B cell (primary cell): ENCODE measurements around the gene GATAD1. TPM values are rescaled to one million over a fixed set of nuclear protein-coding genes. Genes with fewer than 3 reads are reported as not detected.

ENCODE experiments used
- ATAC-seq: fragments of 200-7000 bp; cut with Tn5 transposase; one replicate; pipeline ENCODE4 v1.10.0; 2021; ENCODE audit warnings: low read depth, mild to moderate bottlenecking, moderate number of reproducible peaks, moderate library complexity
- CTCF ChIA-PET: fragments of 350-600 bp; sonication (Branson Sonifier 250); formaldehyde crosslinking; loops from one replicate; lab custom pipeline; 2021; ENCODE audit warnings: antibody characterized with exemption, inconsistent platforms; lab: Charles Lee
- POLR2A ChIA-PET: fragments of 350-600 bp; sonication (Branson Sonifier 250); formaldehyde crosslinking; loops from one replicate; lab custom pipeline; 2021; ENCODE audit warnings: antibody characterized with exemption; lab: Charles Lee
- DNase-seq: peaks from one replicate; pipeline ENCODE4 v3.0.0; 2013
- H2AFZ ChIP-seq: 2 replicates; pipeline ENCODE4 v1.6.1; 2012; ENCODE audit warnings: mild to moderate bottlenecking, low read depth, low read length; ENCODE audit not compliant: insufficient read depth, poor library complexity, severe bottlenecking
- H3K27ac ChIP-seq, 2 donors: 1 replicate in 1 of 2; 2 replicates in 1 of 2; pipeline ENCODE4 v1.5.1; 2012 to 2013; ENCODE audit warnings: low read length in 2 of 2, mild to moderate bottlenecking in 2 of 2, moderate library complexity in 1 of 2
- H3K27me3 ChIP-seq, 4 experiments: fragments of 200-600 bp in 1 of 4; sonication (generic) in 1 of 4; replicated peaks in 1 of 4; 1 replicate in 2 of 4; 2 replicates in 2 of 4; pipeline versions ENCODE4 v1.6.1 to v1.7.0; 2013 to 2016; ENCODE audit warnings: low read length in 3 of 4, mild to moderate bottlenecking in 2 of 4, mixed read lengths in 1 of 4, moderate library complexity in 1 of 4; ENCODE audit not compliant: insufficient read depth in 4 of 4, control insufficient read depth in 3 of 4; ENCODE audit errors: control extremely low read depth in 1 of 4
- H3K36me3 ChIP-seq, 2 experiments: replicated peaks in 1 of 2; 1 replicate in 1 of 2; 2 replicates in 1 of 2; pipeline versions ENCODE4 v1.6.1 to v1.7.1; 2013; ENCODE audit warnings: low read length in 1 of 2; ENCODE audit not compliant: insufficient read depth in 2 of 2, control insufficient read depth in 1 of 2; ENCODE audit errors: control extremely low read depth in 1 of 2, extremely low read depth in 1 of 2
- H3K4me1 ChIP-seq, 2 donors: fragments of 200-600 bp in 1 of 2; sonication (generic) in 1 of 2; 1 replicate in 1 of 2; 2 replicates in 1 of 2; pipeline versions ENCODE4 v1.5.1 to v1.6.1; 2013 to 2017; ENCODE audit warnings: low read length in 2 of 2; ENCODE audit not compliant: control insufficient read depth in 2 of 2, insufficient read depth in 2 of 2
- H3K4me2 ChIP-seq: replicated peaks from 2 replicates; pipeline ENCODE3; 2012; ENCODE audit warnings: mild to moderate bottlenecking, low read depth, low read length; ENCODE audit not compliant: poor library complexity, severe bottlenecking
- H3K4me3 ChIP-seq, 5 experiments: fragments of 200-600 bp in 1 of 5; sonication (generic) in 1 of 5; 1 replicate in 3 of 5; 2 replicates in 2 of 5; pipeline versions ENCODE4 v1.5.1 to v1.7.0; 2011 to 2016; ENCODE audit warnings: low read length in 4 of 5, mild to moderate bottlenecking in 4 of 5, low read depth in 2 of 5, control low read depth in 1 of 5, moderate library complexity in 1 of 5; ENCODE audit not compliant: insufficient read depth in 1 of 5; ENCODE audit errors: control extremely low read depth in 1 of 5, extremely low read depth in 1 of 5
- H3K79me2 ChIP-seq: fragments of 200-600 bp; sonication (generic); one replicate; pipeline ENCODE4 v1.6.0; 2016; ENCODE audit warnings: low read length; ENCODE audit not compliant: control insufficient read depth, insufficient read depth
- H3K9ac ChIP-seq: fragments of 200-600 bp; sonication (generic); 2 replicates; pipeline ENCODE4 v1.6.1; 2017; ENCODE audit warnings: mild to moderate bottlenecking, low read length, moderate library complexity
- H3K9me3 ChIP-seq, 3 donors: one replicate each; pipeline versions ENCODE4 v1.6.1 to v1.7.1; 2013; ENCODE audit warnings: low read length in 2 of 3; ENCODE audit not compliant: control insufficient read depth in 2 of 3, insufficient read depth in 1 of 3; ENCODE audit errors: control extremely low read depth in 1 of 3
- H4K20me1 ChIP-seq: 2 replicates; pipeline ENCODE4 v1.6.0; 2012; ENCODE audit warnings: mild to moderate bottlenecking, low read length; ENCODE audit not compliant: insufficient read depth, control insufficient read depth, poor library complexity, severe bottlenecking
- H3K27ac Mint-ChIP-seq: one replicate; pipeline ENCODE4 v1.8.0; 2021; ENCODE audit warnings: mixed read lengths
- H3K27me3 Mint-ChIP-seq: one replicate; pipeline ENCODE4 v1.8.0; 2021; ENCODE audit warnings: mixed read lengths
- H3K4me1 Mint-ChIP-seq: one replicate; pipeline ENCODE4 v1.8.0; 2021; ENCODE audit warnings: mixed read lengths
- H3K4me3 Mint-ChIP-seq: one replicate; pipeline ENCODE4 v1.8.0; 2021; ENCODE audit warnings: mixed read lengths
- H3K9me3 Mint-ChIP-seq: one replicate; pipeline ENCODE4 v1.8.0; 2022; ENCODE audit warnings: mixed read lengths; ENCODE audit not compliant: insufficient read depth
- CTCF ChIP-seq: fragments of 200-600 bp; IDR thresholded peaks from one replicate; pipeline ENCODE4 v1.8.0; 2022; ENCODE audit warnings: antibody characterized with exemption, mild to moderate bottlenecking
- EZH2 ChIP-seq: IDR thresholded peaks from 2 replicates; pipeline ENCODE4 v1.6.1; 2012; ENCODE audit warnings: borderline replicate concordance, low read depth, mild to moderate bottlenecking, moderate library complexity, low read length; ENCODE audit not compliant: insufficient read depth, poor library complexity, severe bottlenecking
- WGBS: methylation state at CpG from one replicate; pipeline ENCODE4 v1.1.5; 2013; ENCODE audit warnings: missing lambda C conversion rate; ENCODE audit not compliant: insufficient coverage; 5-methylcytosine and 5-hydroxymethylcytosine counted together
- intact Hi-C: fragments of 100-400 bp; cut with micrococcal nuclease; formaldehyde crosslinking; loops from one replicate; pipeline ENCODE4 v1.10.0; 2022
- polyA plus RNA-seq: library from polyadenylated mRNA; depleted of rRNA; stranded (reverse); fragments of >200 nt; gene quantifications from 2 replicates; pipeline ENCODE4 v1.2.3, GENCODE V29; 2012
- total RNA-seq, 2 donors: library from RNA; stranded (reverse); fragments of 120-200 nt in 1 of 2; gene quantifications; 1 replicate in 1 of 2; 2 replicates in 1 of 2; pipeline versions ENCODE4 v1.2.3 to v1.2.4, GENCODE V29; 2013 to 2022

The GATAD1 gene
- total and polyA plus RNA-seq, 2 donors (not counting 1 experiment from before 2014, with no cell fraction given) = 33.6 to 71.7 TPM

- Histone ChIP-seq H3K4me1 (no peaks in the 10 kb centered on the region), H3K9me3 (no peaks in the 10 kb centered on the region), H3K4me3 (no peak overlapping the region), H3K36me3 (no peaks in the 10 kb centered on the region), H3K9ac (no peak overlapping the region), H3K79me2 (no peaks in the 10 kb centered on the region), H3K27ac (no peak overlapping the region), H2AFZ (no peak overlapping the region), H3K27me3 (no peaks in the 10 kb centered on the region), H3K4me2 (no peak overlapping the region), H4K20me1 (no peaks in the 10 kb centered on the region)
- H3K4me1 Mint-ChIP-seq = no peaks in the 10 kb centered on the region
- H3K27me3 Mint-ChIP-seq = peaks cover 21% of the 10 kb centered on the region
- intact Hi-C loops = no loop called here
- no peaks in the 10 kb centered on the region for H3K9me3 Mint-ChIP-seq
- no peak overlapping the region for H3K4me3 Mint-ChIP-seq
- DNase-seq (no peak), ATAC-seq (no peak)
- ChIA-PET CTCF (interaction anchor here (1.3 kb wide), 1 partner anchor 11 kb away, joined by 3 read pairs; no protein-coding TSS in a partner anchor), POLR2A (no interaction called here)
- WGBS = no CpG with 5 or more reads among the region's 2 CpGs
- no peak overlapping the region for H3K27ac Mint-ChIP-seq
- TF ChIP-seq CTCF (no peak), EZH2 (no peak)
These were observed 11.7 kb upstream of the GATAD1 start for GRCh38 chr7:92435542-92435941.

GRCh38 chr7:92436612-92437445, 10.5 kb upstream of the GATAD1 start:
- Histone ChIP-seq H2AFZ (no peak overlapping the region), H3K4me1 (no peaks in the 10 kb centered on the region), H4K20me1 (no peaks in the 10 kb centered on the region), H3K4me2 (no peak overlapping the region), H3K79me2 (no peaks in the 10 kb centered on the region), H3K36me3 (no peaks in the 10 kb centered on the region), H3K4me3 (no peak overlapping the region), H3K9ac (no peak overlapping the region), H3K27ac (no peak overlapping the region), H3K9me3 (no peaks in the 10 kb centered on the region), H3K27me3 (no peaks in the 10 kb centered on the region)
- no peak for TF ChIP-seq EZH2
- TF ChIP-seq CTCF = no peak
- intact Hi-C loops = no loop called here
- POLR2A ChIA-PET = no interaction called here
- no peaks in the 10 kb centered on the region for H3K4me1 Mint-ChIP-seq
- DNase-seq = no peak
- CTCF ChIA-PET = no interaction called here
- WGBS = 94% methylated on average over 5 of the region's 7 CpGs
- H3K27me3 Mint-ChIP-seq = peaks cover 21% of the 10 kb centered on the region
- no peaks in the 10 kb centered on the region for H3K9me3 Mint-ChIP-seq
- no peak for ATAC-seq
- no peak overlapping the region for H3K27ac Mint-ChIP-seq
- H3K4me3 Mint-ChIP-seq = no peak overlapping the region
